Stimulated activated CD4-positive, alpha-beta T cell treated with anti-CD3 and anti-CD28 coated beads, TNF-alpha, amount 100 ng/mL, for 24 hours (primary cell): ENCODE data around the gene MINK1.
"Not testable (repeated sequence)": the region's sequence is repeated elsewhere in the genome, so short reads cannot be mapped to it uniquely, and the experiment has no call there.

Experiments
- DNase-seq, 3 experiments: peaks; one replicate each; pipeline ENCODE4 v3.0.0-alpha.2; 2020; ENCODE audit warnings: low read depth in 3 of 3

Gene MINK1

GRCh38 chr17:4899341-4900230 lies 66.4 kb downstream of the MINK1 start, which contains the start of gene C17orf107:
Gene C17orf107, plus strand, starts transcription at chr17:4899536. Its CDS starts 227 bp downstream, at chr17:4899763.
- DNase-seq, result peak; percentile 88 to 94 (median 93)

- DNase-seq, result peak in 1 of 3 experiments; percentile 38
Observed at GRCh38 chr17:4900231-4901107, 67.3 kb downstream of the MINK1 start.

- DNase-seq, result no peak
Observed at GRCh38 chr17:4901108-4901647, 68.0 kb downstream of the MINK1 start.

GRCh38 chr17:4901648-4902344 lies 68.7 kb downstream of the MINK1 start:
- no peak for DNase-seq

GRCh38 chr17:4902540-4902939 lies 69.4 kb downstream of the MINK1 start:
- no peak for DNase-seq

GRCh38 chr17:4903051-4903818 lies 70.1 kb downstream of the MINK1 start, which contains the start of gene CHRNE:
Gene CHRNE, minus strand, starts transcription at chr17:4903098. Its CDS starts 35 bp downstream, at chr17:4903063.
- DNase-seq, result peak; percentile 42 to 68 (median 67)

- not testable (repeated sequence) for DNase-seq
Observed at GRCh38 chr17:4906642-4907041, 73.5 kb downstream of the MINK1 start.

GRCh38 chr17:4908301-4908700 lies 75.2 kb downstream of the MINK1 start:
- no peak for DNase-seq

- peak; percentile 37 to 66 (median 50) for DNase-seq
Observed at GRCh38 chr17:4908711-4909496, 75.8 kb downstream of the MINK1 start.

- no peak for DNase-seq
Observed at GRCh38 chr17:4913994-4914393, 80.9 kb downstream of the MINK1 start.

- DNase-seq, result not testable (repeated sequence)
Observed at GRCh38 chr17:4914551-4914950, 81.4 kb downstream of the MINK1 start.

GRCh38 chr17:4919511-4920047 lies 86.4 kb downstream of the MINK1 start:
- no peak for DNase-seq

GRCh38 chr17:4920351-4921048 lies 87.4 kb downstream of the MINK1 start:
- no peak for DNase-seq

- DNase-seq, result no peak
Observed at GRCh38 chr17:4921320-4921719, 88.2 kb downstream of the MINK1 start.

GRCh38 chr17:4926577-4927335 lies 93.6 kb downstream of the MINK1 start:
- DNase-seq, result not testable (repeated sequence)

GRCh38 chr17:4928881-4929280 lies 95.7 kb downstream of the MINK1 start:
- no peak for DNase-seq

GRCh38 chr17:4931963-4932362 lies 98.8 kb downstream of the MINK1 start, which contains the start of gene GP1BA:
Gene GP1BA, plus strand, starts transcription at chr17:4932277. Its CDS starts 328 bp downstream, at chr17:4932605.
- no peak for DNase-seq

GRCh38 chr17:4932756-4933155 lies 99.6 kb downstream of the MINK1 start:
- no peak for DNase-seq
